ENCODE results near the gene PLAC9.

PLAC9 gene

DNA sequence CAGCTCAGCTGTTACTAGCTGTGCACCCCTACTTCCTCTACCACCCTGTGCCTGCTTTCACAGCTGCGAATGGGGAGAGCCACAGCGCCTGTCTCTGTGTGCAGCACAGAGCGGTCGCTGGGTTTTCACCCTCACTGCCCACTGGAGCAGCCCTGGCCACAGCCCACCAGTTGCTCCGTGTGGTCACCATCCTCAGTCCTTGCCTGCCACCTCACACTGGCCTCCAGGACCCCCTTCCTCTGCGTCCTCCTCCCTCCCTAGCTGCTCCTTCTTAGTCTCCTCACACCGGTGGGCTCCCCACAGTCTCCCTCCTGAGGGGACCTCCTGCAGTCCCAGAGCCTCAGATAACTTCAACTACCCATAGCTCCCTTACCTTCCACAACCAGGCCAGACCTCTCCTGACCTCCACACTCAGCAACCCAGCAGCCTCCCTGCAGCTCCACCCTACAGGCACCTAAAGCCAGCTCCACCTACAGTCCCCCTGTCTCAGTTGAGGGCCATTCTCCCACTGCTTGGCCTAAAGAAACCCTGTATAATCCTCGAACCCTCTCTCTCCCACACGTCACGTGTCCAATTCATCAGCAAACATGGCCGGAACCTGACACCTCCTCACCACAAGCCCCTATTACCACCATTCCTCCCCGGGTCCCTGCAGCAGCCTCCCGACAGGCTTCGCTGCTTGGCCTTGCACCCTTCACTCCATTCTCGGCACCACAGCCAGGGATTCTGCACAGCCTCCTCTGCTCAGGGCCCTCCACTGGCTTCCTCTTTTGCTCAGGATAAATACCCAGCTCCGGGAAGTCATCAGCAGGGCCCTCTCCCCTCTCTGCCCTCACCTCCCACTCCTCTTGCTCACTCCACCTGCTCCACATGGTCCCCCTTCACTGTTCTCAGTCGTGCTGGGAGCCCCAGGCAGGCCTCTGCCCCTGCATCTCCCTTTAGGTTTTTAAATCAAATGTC is 28.1 kb downstream of the PLAC9 start:
- FAIRE-seq (no peak), DNase-seq (ENCODE audit: insufficient read length, low spot score) (no peak)
- TF ChIP-seq POLR2A (IDR thresholded peaks at IDR 0.05; ENCODE audit: low read depth, low read length) = no peak

- no peak for DNase-seq (ENCODE audit: insufficient read length, low spot score)
- FAIRE-seq = no peak
- TF ChIP-seq POLR2A (IDR thresholded peaks at IDR 0.05; ENCODE audit: low read depth, low read length) = no peak
Observed at GRCh38 chr10:80161321-80162083, 29.0 kb downstream of the PLAC9 start.

- FAIRE-seq = peak; percentile 81
- DNase-seq (ENCODE audit: insufficient read length, low spot score) = peak; percentile 81
- TF ChIP-seq POLR2A (IDR thresholded peaks at IDR 0.05; ENCODE audit: low read depth, low read length) = no peak
Observed at GRCh38 chr10:80163741-80164341, 31.3 kb downstream of the PLAC9 start.

- TF ChIP-seq POLR2A (IDR thresholded peaks at IDR 0.05; ENCODE audit: low read depth, low read length) = no peak
- FAIRE-seq = no peak
Observed at GRCh38 chr10:80164596-80164995, 32.1 kb downstream of the PLAC9 start.

GRCh38 chr10:80165173-80165572 is 32.6 kb downstream of the PLAC9 start:
- no peak for TF ChIP-seq POLR2A (IDR thresholded peaks at IDR 0.05; ENCODE audit: low read depth, low read length)
- DNase-seq (ENCODE audit: insufficient read length, low spot score) (peak; percentile 63), FAIRE-seq (no peak)

More at GRCh38 chr10:80164596-80164995, 32.1 kb downstream of the PLAC9 start:
- DNase-seq (ENCODE audit: insufficient read length, low spot score) = no peak

DNA sequence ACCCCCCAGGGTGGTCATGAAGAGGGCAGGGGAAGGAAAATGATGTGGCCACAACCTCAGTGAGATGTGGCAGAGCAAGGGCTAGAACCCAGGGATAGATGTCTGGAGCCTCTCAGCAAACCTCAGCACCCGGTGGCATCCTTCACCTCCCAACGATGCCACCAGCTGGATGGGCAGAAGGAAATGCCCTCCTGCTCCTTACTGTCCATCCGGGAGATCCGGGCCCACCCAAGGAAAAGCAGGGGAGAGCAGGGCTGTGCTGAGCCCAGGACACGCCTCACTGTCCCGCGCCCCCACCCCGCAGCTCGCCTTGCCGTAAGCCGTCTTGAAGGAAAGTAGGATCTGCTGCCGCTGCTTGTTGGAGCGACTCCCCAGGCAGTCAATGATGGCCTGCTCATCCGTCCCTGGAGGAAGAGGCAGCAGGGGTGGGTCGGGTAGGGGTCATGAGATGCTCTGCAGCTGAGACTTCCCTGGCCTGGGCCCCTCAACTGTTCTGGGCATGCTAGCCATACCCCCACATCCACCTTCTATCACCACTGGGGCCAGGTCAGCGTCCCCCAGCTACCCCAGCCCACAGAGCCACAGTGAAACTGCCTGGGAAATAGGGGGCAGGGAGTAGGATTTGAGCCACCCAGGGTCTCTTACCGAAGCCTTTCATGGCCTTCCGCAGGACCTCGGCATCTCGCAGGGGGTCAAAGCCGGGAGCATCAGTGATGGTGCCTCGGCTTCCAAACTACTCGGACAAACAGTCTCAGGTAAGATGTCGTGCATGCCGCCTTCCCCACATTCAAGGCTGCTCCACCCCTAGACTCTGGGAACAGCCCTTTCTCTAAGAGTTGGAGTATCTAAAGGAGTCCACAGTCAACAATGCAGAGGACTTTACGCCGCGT is 34.3 kb downstream of the PLAC9 start:
- TF ChIP-seq POLR2A (IDR thresholded peaks at IDR 0.05; ENCODE audit: low read depth, low read length) = no peak
- FAIRE-seq (no peak), DNase-seq (ENCODE audit: insufficient read length, low spot score) (no peak)

GRCh38 chr10:80167471-80168161 is 35.1 kb downstream of the PLAC9 start:
- FAIRE-seq (no peak), DNase-seq (ENCODE audit: insufficient read length, low spot score) (no peak)
- TF ChIP-seq POLR2A (IDR thresholded peaks at IDR 0.05; ENCODE audit: low read depth, low read length) = no peak

DNA sequence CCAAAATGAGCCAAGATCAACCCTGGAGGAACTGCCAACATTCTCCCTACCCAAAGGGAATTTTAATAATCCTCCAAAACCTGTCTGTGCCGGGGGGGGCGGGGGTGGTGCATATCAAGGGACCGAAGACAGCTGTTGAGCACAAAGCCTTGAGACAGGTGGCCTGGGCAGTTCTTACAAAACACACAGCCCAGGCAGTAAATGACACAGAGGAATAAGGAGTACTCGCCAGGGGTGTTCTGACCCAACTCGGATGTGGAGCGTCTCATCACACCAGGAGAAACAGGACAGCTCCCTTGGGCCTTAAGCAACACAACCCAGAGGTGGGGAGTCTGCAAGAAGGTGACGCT is 35.6 kb downstream of the PLAC9 start:
- DNase-seq (ENCODE audit: insufficient read length, low spot score) = no peak
- TF ChIP-seq POLR2A (IDR thresholded peaks at IDR 0.05; ENCODE audit: low read depth, low read length) = no peak
- no peak for FAIRE-seq

GRCh38 chr10:80168679-80169380 is 36.3 kb downstream of the PLAC9 start:
- TF ChIP-seq POLR2A (IDR thresholded peaks at IDR 0.05; ENCODE audit: low read depth, low read length) = no peak
- no peak for FAIRE-seq
- no peak for DNase-seq (ENCODE audit: insufficient read length, low spot score)

DNA sequence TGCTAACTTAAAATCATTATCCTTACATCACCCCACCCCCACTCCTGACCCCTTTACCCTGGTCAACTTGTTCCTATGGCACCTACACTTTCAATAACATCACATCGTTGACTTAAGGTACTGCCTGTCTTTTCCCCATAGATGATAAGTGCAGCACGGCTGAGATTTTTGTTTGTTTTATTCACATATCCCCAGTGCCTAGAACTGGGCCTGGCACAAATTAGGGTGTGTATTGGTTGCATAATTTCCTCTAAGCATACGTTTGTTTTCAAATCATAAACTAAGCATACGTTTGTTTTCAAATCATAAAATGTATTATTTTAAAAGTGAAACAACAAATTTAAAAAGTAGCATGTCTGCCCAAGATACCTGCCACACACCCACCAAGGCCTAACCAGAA is 37.5 kb downstream of the PLAC9 start:
- no peak for TF ChIP-seq POLR2A (IDR thresholded peaks at IDR 0.05; ENCODE audit: low read depth, low read length)
- FAIRE-seq = no peak

GRCh38 chr10:80170641-80171040 is 38.1 kb downstream of the PLAC9 start:
- DNase-seq (ENCODE audit: insufficient read length, low spot score) = no peak
- no peak for FAIRE-seq
- TF ChIP-seq POLR2A (IDR thresholded peaks at IDR 0.05; ENCODE audit: low read depth, low read length) = no peak

More for the DNA sequence above, 37.5 kb downstream of the PLAC9 start:
- no peak for DNase-seq (ENCODE audit: insufficient read length, low spot score)

- TF ChIP-seq POLR2A (IDR thresholded peaks at IDR 0.05; ENCODE audit: low read depth, low read length) = no peak
- FAIRE-seq = no peak
- no peak for DNase-seq (ENCODE audit: insufficient read length, low spot score)
Observed at GRCh38 chr10:80171248-80171660, 38.7 kb downstream of the PLAC9 start.

Data from H54 (cell line).